ENCODE results near the gene FAM187B. TPM values are rescaled to one million over a fixed set of nuclear protein-coding genes. Genes with fewer than 3 reads are reported as not detected.

FAM187B gene
- total and polyA plus RNA-seq, 2 of the 8 experiments (the other 6 are each of a cell fraction or from before 2014, with no cell fraction given), result not detected

GRCh38 chr19:35236638-35237400 lies 8.3 kb upstream of the FAM187B start:
- Histone ChIP-seq H2AK5ac (ENCODE audit: low read depth, low read length) (no peak overlapping the region), H2BK5ac (ENCODE audit: low read depth, low read length) (no peak overlapping the region), H3K27me3 (replicated peaks in 1 of 4; ENCODE audit: control insufficient read depth in 3 of 4, extremely low read depth in 1 of 4, insufficient read depth in 3 of 4, low read length in 3 of 4) (0 out of 7 replicates have a peak, but pooled peaks cover 0 to 1% (median 0%) of the 10 kb centered on the region in 4 experiments), H3K23me2 (ENCODE audit: low read depth, low read length) (no peaks in the 10 kb centered on the region), H2BK120ac (replicated peaks; ENCODE audit: low read depth, low read length) (no peak overlapping the region), H3K79me2 (ENCODE audit: control insufficient read depth in 1 of 2, insufficient read depth in 2 of 2, low read length in 2 of 2) (no peaks in the 10 kb centered on the region), H3K14ac (ENCODE audit: insufficient read length) (no peak overlapping the region), H3K9me3 (ENCODE audit: insufficient read depth in 2 of 2, low read depth in 1 of 2, low read length in 1 of 2) (peaks cover 9 to 14% of the 10 kb centered on the region in 2 experiments; a peak in 3 of 4 replicates), H4K5ac (ENCODE audit: insufficient read length, low read depth, low read length) (no peak overlapping the region), H3K4ac (replicated peaks; ENCODE audit: insufficient read length, low read depth, low read length) (no peak overlapping the region), H3K23ac (ENCODE audit: insufficient read length) (no peak overlapping the region), H3K27ac (ENCODE audit: low read depth, low read length) (no peak overlapping the region), H2AFZ (ENCODE audit: low read length) (no peak overlapping the region), H2BK20ac (ENCODE audit: low read length) (no peak overlapping the region), H3K4me3 (ENCODE audit: extremely low read depth in 1 of 4, insufficient read depth in 2 of 4, low read depth in 3 of 4, low read length in 4 of 4) (no peak overlapping the region), H3K79me1 (ENCODE audit: low read depth, low read length) (no peaks in the 10 kb centered on the region), H4K8ac (ENCODE audit: extremely low read depth, insufficient read depth, low read length) (no peak overlapping the region), H2BK15ac (ENCODE audit: low read length) (no peak overlapping the region), H3K9ac (replicated peaks in 1 of 4; ENCODE audit: extremely low read depth in 1 of 4, low read depth in 3 of 4, low read length in 3 of 4) (no peak overlapping the region), H2BK12ac (ENCODE audit: low read depth, low read length) (no peak overlapping the region), H3K36me3 (ENCODE audit: control insufficient read depth in 2 of 4, insufficient read depth in 4 of 4, low read length in 3 of 4) (no peaks in the 10 kb centered on the region), H3K18ac (ENCODE audit: extremely low read depth, low read length) (no peak overlapping the region), H3K4me2 (ENCODE audit: insufficient read depth in 1 of 2, low read depth in 2 of 2, low read length in 2 of 2) (no peak overlapping the region), H4K20me1 (replicated peaks in 1 of 2; ENCODE audit: control insufficient read depth in 1 of 2, insufficient read depth in 2 of 2, low read length in 2 of 2) (no peaks in the 10 kb centered on the region), H3K56ac (replicated peaks; ENCODE audit: insufficient read length, low read depth, low read length) (no peak overlapping the region), H4K91ac (replicated peaks; ENCODE audit: insufficient read length, low read length) (no peak overlapping the region), H3K4me1 (replicated peaks in 1 of 4; ENCODE audit: control insufficient read depth in 3 of 4, insufficient read depth in 4 of 4, low read length in 3 of 4) (no peaks in the 10 kb centered on the region)
- ChIA-PET CTCF (ENCODE audit: partially characterized antibody) (interaction anchor here (0.7 to 5.7 kb wide), 13 partner anchors 9 to 193 kb away, joined by 3 to 16 read pairs (median 5); partner anchors contain the start of genes FAM187B and FXYD5), POLR2A (ENCODE audit: partially characterized antibody) (interaction anchor here (0.6 to 1.7 kb wide), 7 partner anchors 11 to 95 kb away, joined by 3 to 9 read pairs (median 5); no protein-coding TSS in a partner anchor)
- TF ChIP-seq KDM1A (IDR thresholded peaks at IDR 0.05; ENCODE audit: borderline replicate concordance, low read length) (no peak), SP1 (IDR thresholded peaks at IDR 0.05; ENCODE audit: low read depth, low read length) (no peak), CTCF (IDR thresholded peaks at IDR 0.05; ENCODE audit: control extremely low read depth in 1 of 3, insufficient read depth in 1 of 3, low read depth in 1 of 3, low read length in 3 of 3) (peak in 2 of 3 experiments; percentile 31 to 50; a peak in 2 of 4 replicates), RFX5 (IDR thresholded peaks at IDR 0.05; ENCODE audit: borderline replicate concordance, low read depth, low read length) (peak; percentile 61; the same call in 1 of the 2 replicates), GABPA (IDR thresholded peaks at IDR 0.05; ENCODE audit: borderline replicate concordance, insufficient read depth, low read length) (no peak), RAD21 (IDR thresholded peaks at IDR 0.05 in 1 of 2, conservative IDR thresholded peaks at IDR 0.05 in 1 of 2; ENCODE audit: low read depth in 2 of 2, low read length in 2 of 2) (peak; percentile 47), TCF12 (IDR thresholded peaks at IDR 0.05; ENCODE audit: low read depth, low read length) (no peak), ZNF274 (IDR thresholded peaks at IDR 0.05; ENCODE audit: borderline replicate concordance, extremely low read depth, low read length) (no peak)
- DNase-seq (ENCODE audit: low read depth in 1 of 2, low spot score in 2 of 2) (no peak), FAIRE-seq (no peak)
- WGBS, 2 experiments (ENCODE audit: extremely low coverage in 1 of 2, insufficient coverage in 1 of 2, insufficient read length in 1 of 2, insufficient replicate concordance in 2 of 2, low coverage in 1 of 2, low lambda C conversion rate in 2 of 2, missing lambda C conversion rate in 1 of 2), result 84% methylated on average over 6 of the region's 6 CpGs; no CpG with 5 or more reads in 1 of the 2 experiments
